HepG2 (cell line): ENCODE data around the gene ZDHHC18. TPM values are rescaled to one million over a fixed set of nuclear protein-coding genes. Genes with fewer than 3 reads are reported as not detected.

Experiments
- GLI4 ChIP-seq: sonication (generic); formaldehyde crosslinking; IDR thresholded peaks from 2 replicates; pipeline ENCODE4 v1.5.1; 2020; ENCODE audit warnings: missing genetic modification reagents, mild to moderate bottlenecking, moderate library complexity, borderline replicate concordance
- GLMP ChIP-seq: sonication (generic); formaldehyde crosslinking; IDR thresholded peaks from 2 replicates; pipeline ENCODE4 v1.9.0; 2021; ENCODE audit warnings: missing genetic modification reagents, mild to moderate bottlenecking, borderline replicate concordance
- MAFG ChIP-seq: sonication (generic); formaldehyde crosslinking; IDR thresholded peaks from 2 replicates; pipeline ENCODE4 v1.5.1; 2020; ENCODE audit warnings: mild to moderate bottlenecking, missing genetic modification reagents
- MAZ ChIP-seq, 2 experiments: sonication (generic) in 1 of 2; formaldehyde crosslinking in 1 of 2; IDR thresholded peaks; 2 replicates each; pipeline versions ENCODE4 v1.5.0 to v1.6.1; 2012 to 2020; ENCODE audit warnings: low read depth in 2 of 2, mild to moderate bottlenecking in 2 of 2, borderline replicate concordance in 1 of 2, improper control_type of control experiment in 1 of 2, low read length in 1 of 2, missing genetic modification reagents in 1 of 2, moderate library complexity in 1 of 2
- PHF5A ChIP-seq: IDR thresholded peaks from one replicate; pipeline ENCODE4 v1.6.1; 2018; ENCODE audit warnings: low read depth, missing genetic modification reagents; ENCODE audit not compliant: unreplicated experiment
- RBAK ChIP-seq: sonication (generic); formaldehyde crosslinking; IDR thresholded peaks from 2 replicates; pipeline ENCODE4 v1.5.1; 2020; ENCODE audit warnings: mild to moderate bottlenecking, missing genetic modification reagents
- SNAPC2 ChIP-seq: sonication (generic); formaldehyde crosslinking; IDR thresholded peaks from 2 replicates; pipeline ENCODE4 v1.8.1; 2022; ENCODE audit warnings: mild to moderate bottlenecking, missing genetic modification reagents
- STAT5B ChIP-seq: sonication (generic); formaldehyde crosslinking; IDR thresholded peaks from 2 replicates; pipeline ENCODE4 v1.4.0; 2020; ENCODE audit warnings: missing genetic modification reagents
- TEAD2 ChIP-seq: sonication (generic); formaldehyde crosslinking; IDR thresholded peaks from 2 replicates; pipeline ENCODE4 v1.9.0; 2021; ENCODE audit warnings: missing genetic modification reagents
- UBTF ChIP-seq: sonication (generic); formaldehyde crosslinking; IDR thresholded peaks from 2 replicates; pipeline ENCODE4 v1.4.0; 2020; ENCODE audit warnings: mild to moderate bottlenecking, missing genetic modification reagents
- ZFY ChIP-seq: sonication (generic); formaldehyde crosslinking; IDR thresholded peaks from 2 replicates; pipeline ENCODE4 v1.4.0; 2020; ENCODE audit warnings: missing genetic modification reagents
- ZNF614 ChIP-seq: IDR thresholded peaks from 2 replicates; pipeline ENCODE4 v1.6.1; 2018; ENCODE audit warnings: missing biosample characterization, missing genetic modification reagents, inconsistent platforms, borderline replicate concordance
- ZNF629 ChIP-seq: sonication (generic); formaldehyde crosslinking; conservative IDR thresholded peaks from 2 replicates; pipeline ENCODE4 v1.5.0; 2020; ENCODE audit warnings: missing genetic modification reagents
- ZNF780A ChIP-seq: sonication (generic); formaldehyde crosslinking; IDR thresholded peaks from 2 replicates; pipeline ENCODE4 v1.8.0; 2022; ENCODE audit warnings: mild to moderate bottlenecking, missing genetic modification reagents, moderate library complexity
- polyA plus RNA-seq, 8 experiments: library from polyadenylated mRNA; depleted of rRNA in 3 of 8; stranded (reverse) in 7 of 8; unstranded in 1 of 8; fragments of >200 nt; fragmentation: Illumina TruSeq in 4 of 8; extraction: Trizol in 4 of 8; gene quantifications; 2 replicates each; pipeline versions ENCODE4 v1.2.1 to v1.2.3, GENCODE V29; 2011 to 2016; ENCODE audit warnings: low read depth in 4 of 8, missing spikeins in 1 of 8, mixed read lengths in 1 of 8; ENCODE audit not compliant: insufficient read depth in 1 of 8
- total RNA-seq, 5 experiments: library from RNA; depleted of rRNA; stranded (reverse); fragments of >200 nt; fragmentation: Illumina TruSeq; extraction: Trizol; gene quantifications; 2 replicates each; pipeline ENCODE4 v1.2.3, GENCODE V29; 2016; ENCODE audit warnings: low read depth in 1 of 5
- TF ChIP-seq, protein P1 (sequence below): sonication (generic); formaldehyde crosslinking; IDR thresholded peaks from 2 replicates; pipeline ENCODE4 v1.4.0; 2020; ENCODE audit warnings: missing genetic modification reagents

Gene ZDHHC18
- total and polyA plus RNA-seq, 2 of the 13 experiments (the other 11 are each of a cell fraction or from before 2014, with no cell fraction given): 13.2 to 35.3 TPM

GRCh38 chr1:26862781-26863684 lies 36.5 kb downstream of the ZDHHC18 start, which contains the start of gene SFN (continued):
- TF ChIP-seq, protein P1, sequence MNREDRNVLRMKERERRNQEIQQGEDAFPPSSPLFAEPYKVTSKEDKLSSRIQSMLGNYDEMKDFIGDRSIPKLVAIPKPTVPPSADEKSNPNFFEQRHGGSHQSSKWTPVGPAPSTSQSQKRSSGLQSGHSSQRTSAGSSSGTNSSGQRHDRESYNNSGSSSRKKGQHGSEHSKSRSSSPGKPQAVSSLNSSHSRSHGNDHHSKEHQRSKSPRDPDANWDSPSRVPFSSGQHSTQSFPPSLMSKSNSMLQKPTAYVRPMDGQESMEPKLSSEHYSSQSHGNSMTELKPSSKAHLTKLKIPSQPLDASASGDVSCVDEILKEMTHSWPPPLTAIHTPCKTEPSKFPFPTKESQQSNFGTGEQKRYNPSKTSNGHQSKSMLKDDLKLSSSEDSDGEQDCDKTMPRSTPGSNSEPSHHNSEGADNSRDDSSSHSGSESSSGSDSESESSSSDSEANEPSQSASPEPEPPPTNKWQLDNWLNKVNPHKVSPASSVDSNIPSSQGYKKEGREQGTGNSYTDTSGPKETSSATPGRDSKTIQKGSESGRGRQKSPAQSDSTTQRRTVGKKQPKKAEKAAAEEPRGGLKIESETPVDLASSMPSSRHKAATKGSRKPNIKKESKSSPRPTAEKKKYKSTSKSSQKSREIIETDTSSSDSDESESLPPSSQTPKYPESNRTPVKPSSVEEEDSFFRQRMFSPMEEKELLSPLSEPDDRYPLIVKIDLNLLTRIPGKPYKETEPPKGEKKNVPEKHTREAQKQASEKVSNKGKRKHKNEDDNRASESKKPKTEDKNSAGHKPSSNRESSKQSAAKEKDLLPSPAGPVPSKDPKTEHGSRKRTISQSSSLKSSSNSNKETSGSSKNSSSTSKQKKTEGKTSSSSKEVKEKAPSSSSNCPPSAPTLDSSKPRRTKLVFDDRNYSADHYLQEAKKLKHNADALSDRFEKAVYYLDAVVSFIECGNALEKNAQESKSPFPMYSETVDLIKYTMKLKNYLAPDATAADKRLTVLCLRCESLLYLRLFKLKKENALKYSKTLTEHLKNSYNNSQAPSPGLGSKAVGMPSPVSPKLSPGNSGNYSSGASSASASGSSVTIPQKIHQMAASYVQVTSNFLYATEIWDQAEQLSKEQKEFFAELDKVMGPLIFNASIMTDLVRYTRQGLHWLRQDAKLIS (CRISPR knock-in tag): no peak
- TF ChIP-seq STAT5B (CRISPR knock-in tag) (no peak), SNAPC2 (CRISPR knock-in tag) (no peak), UBTF (CRISPR knock-in tag) (no peak), GLMP (CRISPR knock-in tag) (no peak), MAZ (IDR thresholded peaks at IDR 0.05; ENCODE audit: borderline replicate concordance, low read depth, low read length) (0 out of 2 replicates have a peak, but pooled peaks have one; percentile 19), MAZ (CRISPR knock-in tag; IDR thresholded peaks at IDR 0.05; ENCODE audit: low read depth) (no peak), ZNF629 (CRISPR knock-in tag) (no peak), TEAD2 (no peak), MAFG (CRISPR knock-in tag) (no peak), GLI4 (CRISPR knock-in tag) (no peak), ZFY (CRISPR knock-in tag) (peak; percentile 42; the same call in 1 of the 2 replicates), ZNF780A (no peak), PHF5A (CRISPR knock-in tag) (no peak), RBAK (no peak), ZNF614 (0 out of 2 replicates have a peak, but pooled peaks have one; percentile 12)
